HL-60 (cell line): ENCODE measurements around the gene SLC38A1.

Experiments
- CTCF ChIP-seq: IDR thresholded peaks from one replicate; pipeline ENCODE4 v1.5.1; 2011; ENCODE audit warnings: low read length, control low read depth, inconsistent platforms; ENCODE audit not compliant: insufficient read depth
- POLR2AphosphoS5 ChIP-seq: IDR thresholded peaks from 2 replicates; pipeline ENCODE4 v1.6.1; 2012; ENCODE audit warnings: low read depth
- REST ChIP-seq: IDR thresholded peaks from 2 replicates; pipeline ENCODE4 v1.6.1; 2012; ENCODE audit warnings: low read depth; ENCODE audit not compliant: insufficient replicate concordance

- TF ChIP-seq CTCF (no peak), REST (no peak), POLR2AphosphoS5 (no peak)
Measured at GRCh38 chr12:46144433-46144832, 124.4 kb downstream of the SLC38A1 start.
